Mucosa of rectum (tissue), 2 donors: ENCODE measurements around the gene HINT1.

Experiments used
- H3K27ac ChIP-seq, 2 donors: one replicate each; pipeline ENCODE4 v1.7.0; 2013; ENCODE audit warnings: inconsistent platforms in 2 of 2, low read depth in 2 of 2, low read length in 2 of 2
- H3K27me3 ChIP-seq, 2 donors: one replicate each; pipeline ENCODE4 v1.7.0; 2013; ENCODE audit warnings: low read length in 2 of 2; ENCODE audit not compliant: control insufficient read depth in 2 of 2, insufficient read depth in 2 of 2
- H3K36me3 ChIP-seq, 2 donors: one replicate each; pipeline ENCODE4 v1.7.0; 2013; ENCODE audit warnings: low read length in 2 of 2; ENCODE audit not compliant: control insufficient read depth in 2 of 2, insufficient read depth in 2 of 2
- H3K4me1 ChIP-seq, 2 donors: one replicate each; pipeline ENCODE4 v1.7.0; 2013; ENCODE audit warnings: low read length in 2 of 2, mild to moderate bottlenecking in 1 of 2; ENCODE audit not compliant: control insufficient read depth in 2 of 2, insufficient read depth in 2 of 2
- H3K4me3 ChIP-seq, 2 donors: one replicate each; pipeline ENCODE4 v1.7.0; 2013; ENCODE audit warnings: low read length in 2 of 2
- H3K9ac ChIP-seq, 2 donors: one replicate each; pipeline ENCODE4 v1.7.0; 2013; ENCODE audit warnings: low read length in 2 of 2, low read depth in 1 of 2, mild to moderate bottlenecking in 1 of 2
- H3K9me3 ChIP-seq, 2 donors: one replicate each; pipeline ENCODE4 v1.7.0; 2013; ENCODE audit warnings: low read length in 2 of 2; ENCODE audit not compliant: control insufficient read depth in 2 of 2
- donor health status: healthy.
- donor health status: Normal muscosa, but diverticular disease.

HINT1 gene

GRCh38 chr5:131180407-131180806 is 15.4 kb upstream of the HINT1 start:
- no peak overlapping the region for H3K9ac ChIP-seq
- no peaks in the 10 kb centered on the region for H3K27me3 ChIP-seq

GRCh38 chr5:131171276-131171810 is 6.3 kb upstream of the HINT1 start:
- Histone ChIP-seq H3K27ac (peak overlapping the region; percentile 77 to 84), H3K9me3 (no peaks in the 10 kb centered on the region), H3K9ac (peak overlapping the region; percentile 71 to 72), H3K36me3 (no peaks in the 10 kb centered on the region), H3K4me3 (peak overlapping the region; percentile 79 to 83), H3K27me3 (no peaks in the 10 kb centered on the region), H3K4me1 (peaks cover 9 to 15% of the 10 kb centered on the region in 2 donors)

More at GRCh38 chr5:131180407-131180806, 15.4 kb upstream of the HINT1 start:
- Histone ChIP-seq H3K36me3 (peaks cover 3% of the 10 kb centered on the region in 2 donors), H3K27ac (no peak overlapping the region), H3K9me3 (no peaks in the 10 kb centered on the region), H3K4me3 (no peak overlapping the region), H3K4me1 (no peaks in the 10 kb centered on the region)

GRCh38 chr5:131170540-131171275 is 5.7 kb upstream of the HINT1 start, which contains the start of gene LYRM7:
TSS of gene LYRM7 (plus strand) at chr5:131170944. CDS start at chr5:131171021, 77 bp downstream.
- peak within 1 kb of the TSS; percentile 79 to 83 for H3K4me3 ChIP-seq
- H3K27ac ChIP-seq = peak within 1 kb of the TSS; percentile 77 to 84
- peaks cover 11 to 15% of the 10 kb centered on the region in 2 donors for H3K4me1 ChIP-seq
- H3K27me3 ChIP-seq = no peaks in the 10 kb centered on the region
- no peaks in the 10 kb centered on the region for H3K9me3 ChIP-seq
- H3K36me3 ChIP-seq = no peaks in the 10 kb centered on the region
- H3K9ac ChIP-seq = peak within 1 kb of the TSS; percentile 71 to 72

GRCh38 chr5:131169810-131170539 is 4.9 kb upstream of the HINT1 start:
- no peaks in the 10 kb centered on the region for H3K9me3 ChIP-seq
- H3K27ac ChIP-seq = peak overlapping the region; percentile 49 to 62
- H3K4me1 ChIP-seq = peaks cover 14 to 20% of the 10 kb centered on the region in 2 donors
- H3K9ac ChIP-seq = peak overlapping the region; percentile 65 to 68
- H3K27me3 ChIP-seq = no peaks in the 10 kb centered on the region
- H3K36me3 ChIP-seq = no peaks in the 10 kb centered on the region
- peak overlapping the region; percentile 79 to 83 for H3K4me3 ChIP-seq

GRCh38 chr5:131167615-131168014 is 2.6 kb upstream of the HINT1 start:
- Histone ChIP-seq H3K4me1 (peaks cover 14 to 30% of the 10 kb centered on the region in 2 donors), H3K27ac (no peak overlapping the region), H3K27me3 (no peaks in the 10 kb centered on the region), H3K4me3 (no peak overlapping the region), H3K9ac (no peak overlapping the region), H3K9me3 (no peaks in the 10 kb centered on the region), H3K36me3 (peaks cover 0 to under 1% of the 10 kb centered on the region in 2 donors)

- Histone ChIP-seq H3K36me3 (peaks cover 18 to 24% of the 10 kb centered on the region in 2 donors), H3K4me1 (peaks cover 5 to 18% of the 10 kb centered on the region in 2 donors), H3K27ac (peak overlapping the region; percentile 95 to 98), H3K9me3 (no peaks in the 10 kb centered on the region), H3K9ac (peak overlapping the region; percentile 96 to 99), H3K27me3 (no peaks in the 10 kb centered on the region), H3K4me3 (peak overlapping the region; percentile 93 to 97)
Observed at GRCh38 chr5:131164191-131165118, 601 bp downstream of the HINT1 start.

- Histone ChIP-seq H3K9me3 (no peaks in the 10 kb centered on the region), H3K9ac (peak overlapping the region; percentile 96 to 99), H3K4me3 (peak overlapping the region; percentile 93 to 97), H3K4me1 (peaks cover 5 to 18% of the 10 kb centered on the region in 2 donors), H3K27ac (peak overlapping the region; percentile 95 to 98), H3K36me3 (peaks cover 25 to 33% of the 10 kb centered on the region in 2 donors), H3K27me3 (no peaks in the 10 kb centered on the region)
Observed at GRCh38 chr5:131163276-131164119, 1.6 kb downstream of the HINT1 start.

- Histone ChIP-seq H3K9ac (no peak overlapping the region), H3K27me3 (no peaks in the 10 kb centered on the region), H3K9me3 (no peaks in the 10 kb centered on the region), H3K36me3 (peaks cover 25 to 35% of the 10 kb centered on the region in 2 donors), H3K4me3 (no peak overlapping the region), H3K4me1 (peaks cover 0 to 14% of the 10 kb centered on the region in 2 donors), H3K27ac (no peak overlapping the region)
Observed at GRCh38 chr5:131160134-131160533, 4.9 kb downstream of the HINT1 start.

GRCh38 chr5:131156957-131157356 is 8.1 kb downstream of the HINT1 start:
- H3K27ac ChIP-seq = no peak overlapping the region
- H3K4me1 ChIP-seq = peaks cover 0 to 3% of the 10 kb centered on the region in 2 donors
- no peaks in the 10 kb centered on the region for H3K9me3 ChIP-seq
- H3K27me3 ChIP-seq = no peaks in the 10 kb centered on the region
- H3K9ac ChIP-seq = no peak overlapping the region
- peaks cover 17 to 31% of the 10 kb centered on the region in 2 donors for H3K36me3 ChIP-seq
- H3K4me3 ChIP-seq = no peak overlapping the region
